Chondrocyte (in vitro differentiated cells): ENCODE data around the gene SLC25A17. TPM values are rescaled to one million over a fixed set of nuclear protein-coding genes. Genes with fewer than 3 reads are reported as not detected.
"Not testable (repeated sequence)": the region's sequence is repeated elsewhere in the genome, so short reads cannot be mapped to it uniquely, and the experiment has no call there.

Experiments used
- DNase-seq: peaks from one replicate; pipeline ENCODE4 v3.0.0; 2021; ENCODE audit warnings: mixed read lengths, low spot score
- H3K27ac Mint-ChIP-seq: one replicate; pipeline ENCODE4 v1.8.0; 2021; ENCODE audit warnings: mild to moderate bottlenecking, moderate library complexity, mixed read lengths; ENCODE audit not compliant: unreplicated experiment
- H3K27me3 Mint-ChIP-seq: 2 replicates; pipeline ENCODE4 v1.8.0; 2021; ENCODE audit warnings: low read depth, mixed read lengths
- H3K36me3 Mint-ChIP-seq: 2 replicates; pipeline ENCODE4 v1.8.0; 2021; ENCODE audit warnings: low read depth, mixed read lengths
- H3K4me1 Mint-ChIP-seq: 2 replicates; pipeline ENCODE4 v1.8.0; 2021; ENCODE audit warnings: low read depth, mild to moderate bottlenecking, mixed read lengths
- H3K4me3 Mint-ChIP-seq: one replicate; pipeline ENCODE4 v1.8.0; 2021; ENCODE audit warnings: mild to moderate bottlenecking, moderate library complexity, mixed read lengths; ENCODE audit not compliant: unreplicated experiment
- H3K9me3 Mint-ChIP-seq: 2 replicates; pipeline ENCODE4 v1.8.0; 2021; ENCODE audit warnings: low read depth, mixed read lengths
- CTCF ChIP-seq: fragments of 200-600 bp; sonication (generic); IDR thresholded peaks from 2 replicates; pipeline ENCODE4 v1.5.0; 2021; ENCODE audit warnings: antibody characterized with exemption, mild to moderate bottlenecking, moderate library complexity
- total RNA-seq: library from RNA; stranded (reverse); gene quantifications from 3 replicates; pipeline ENCODE4 v1.2.1, GENCODE V29; 2021

SLC25A17 gene
- total RNA-seq, 1 donor from 2014 or later: 17.4 TPM

- Mint-ChIP-seq H3K9me3 (no peaks in the 10 kb centered on the region), H3K27ac (no peak overlapping the region), H3K4me1 (peaks cover 16% of the 10 kb centered on the region), H3K4me3 (no peak overlapping the region), H3K27me3 (no peaks in the 10 kb centered on the region), H3K36me3 (peaks cover 16% of the 10 kb centered on the region)
- TF ChIP-seq CTCF: no peak
- DNase-seq: no peak
Observed at GRCh38 chr22:40792451-40792850, 26.7 kb downstream of the SLC25A17 start.

GRCh38 chr22:40791241-40791640 lies 27.9 kb downstream of the SLC25A17 start:
- Mint-ChIP-seq H3K9me3 (no peaks in the 10 kb centered on the region), H3K4me1 (peaks cover 16% of the 10 kb centered on the region), H3K4me3 (no peak overlapping the region), H3K36me3 (peaks cover 18% of the 10 kb centered on the region), H3K27me3 (no peaks in the 10 kb centered on the region), H3K27ac (no peak overlapping the region)
- TF ChIP-seq CTCF: no peak
- no peak for DNase-seq

- Mint-ChIP-seq H3K9me3 (no peaks in the 10 kb centered on the region), H3K4me1 (peaks cover 15% of the 10 kb centered on the region), H3K4me3 (no peak overlapping the region), H3K27ac (no peak overlapping the region), H3K36me3 (peaks cover 20% of the 10 kb centered on the region), H3K27me3 (no peaks in the 10 kb centered on the region)
- no peak for TF ChIP-seq CTCF
- no peak for DNase-seq
Observed at GRCh38 chr22:40789131-40789530, 30.0 kb downstream of the SLC25A17 start.

GRCh38 chr22:40782521-40782920 lies 36.6 kb downstream of the SLC25A17 start:
- H3K27ac Mint-ChIP-seq: no peak overlapping the region
- H3K4me1 Mint-ChIP-seq: peaks cover 4% of the 10 kb centered on the region
- H3K36me3 Mint-ChIP-seq: peaks cover 7% of the 10 kb centered on the region
- no peak overlapping the region for H3K4me3 Mint-ChIP-seq
- no peaks in the 10 kb centered on the region for H3K27me3 Mint-ChIP-seq
- TF ChIP-seq CTCF: no peak
- H3K9me3 Mint-ChIP-seq: no peaks in the 10 kb centered on the region
- no peak for DNase-seq

- not testable (repeated sequence) for H3K27me3 Mint-ChIP-seq, H3K4me1 Mint-ChIP-seq, H3K27ac Mint-ChIP-seq, DNase-seq, H3K4me3 Mint-ChIP-seq, H3K9me3 Mint-ChIP-seq
- peaks cover 11% of the 10 kb centered on the region for H3K36me3 Mint-ChIP-seq
Observed at GRCh38 chr22:40781749-40782148, 37.4 kb downstream of the SLC25A17 start.

- Mint-ChIP-seq H3K9me3 (no peaks in the 10 kb centered on the region), H3K27me3 (no peaks in the 10 kb centered on the region), H3K36me3 (peaks cover 23% of the 10 kb centered on the region), H3K4me1 (no peaks in the 10 kb centered on the region), H3K27ac (no peak overlapping the region), H3K4me3 (no peak overlapping the region)
- DNase-seq: no peak
- no peak for TF ChIP-seq CTCF
Observed at GRCh38 chr22:40769761-40770160, 49.4 kb downstream of the SLC25A17 start.
